H9 (cell line): ENCODE measurements around the gene DSE. TPM values are rescaled to one million over a fixed set of nuclear protein-coding genes. Genes with fewer than 3 reads are reported as not detected.
A peak's percentile ranks its signal among the peaks of the same experiment; 100 is the strongest.

ENCODE experiments used
- DNase-seq: peaks from one replicate; pipeline ENCODE4 v3.0.0-alpha.2; 2017
- H2AFZ ChIP-seq: one replicate; pipeline ENCODE4 v1.6.1; 2013; ENCODE audit warnings: mild to moderate bottlenecking, low read length, control low read depth, moderate library complexity
- H2AK5ac ChIP-seq: 2 replicates; pipeline ENCODE4 v1.6.1; 2013; ENCODE audit warnings: low read length, control low read depth, mixed read lengths; ENCODE audit not compliant: insufficient read length
- H2BK120ac ChIP-seq: one replicate; pipeline ENCODE4 v1.6.1; 2013; ENCODE audit warnings: low read depth, mild to moderate bottlenecking, low read length, control low read depth, inconsistent platforms; ENCODE audit not compliant: poor library complexity, severe bottlenecking
- H2BK12ac ChIP-seq: 2 replicates; pipeline ENCODE4 v1.6.1; 2013; ENCODE audit warnings: low read length, control low read depth, mixed read lengths, low read depth; ENCODE audit not compliant: insufficient read length
- H2BK15ac ChIP-seq: 2 replicates; pipeline ENCODE4 v1.6.1; 2013; ENCODE audit warnings: low read depth, low read length, control low read depth
- H2BK20ac ChIP-seq: one replicate; pipeline ENCODE4 v1.6.1; 2013; ENCODE audit warnings: low read depth, mild to moderate bottlenecking, low read length, control low read depth, inconsistent platforms; ENCODE audit not compliant: poor library complexity, severe bottlenecking
- H2BK5ac ChIP-seq: 2 replicates; pipeline ENCODE4 v1.6.1; 2013; ENCODE audit warnings: low read length, control low read depth, mixed read lengths; ENCODE audit not compliant: insufficient read length
- H3K14ac ChIP-seq: 2 replicates; pipeline ENCODE4 v1.6.1; 2013; ENCODE audit warnings: low read length, control low read depth; ENCODE audit not compliant: insufficient read depth
- H3K18ac ChIP-seq: 2 replicates; pipeline ENCODE4 v1.6.1; 2013; ENCODE audit warnings: low read depth, mild to moderate bottlenecking, mixed read lengths, low read length, control low read depth; ENCODE audit not compliant: insufficient read length
- H3K23ac ChIP-seq: 2 replicates; pipeline ENCODE4 v1.6.1; 2013; ENCODE audit warnings: low read length, control low read depth, mixed read lengths, low read depth; ENCODE audit not compliant: insufficient read length
- H3K23me2 ChIP-seq: 2 replicates; pipeline ENCODE4 v1.6.1; 2013; ENCODE audit warnings: low read depth, mild to moderate bottlenecking, mixed read lengths, low read length, control low read depth; ENCODE audit not compliant: insufficient read length, poor library complexity, severe bottlenecking
- H3K27ac ChIP-seq: 2 replicates; pipeline ENCODE4 v1.5.1; 2013; ENCODE audit warnings: low read length, control low read depth, mixed read lengths, low read depth; ENCODE audit not compliant: insufficient read length
- H3K27me3 ChIP-seq: 2 replicates; pipeline ENCODE4 v1.6.1; 2013; ENCODE audit warnings: low read length, control low read depth, inconsistent platforms; ENCODE audit not compliant: insufficient read depth
- H3K4ac ChIP-seq: 2 replicates; pipeline ENCODE4 v1.6.1; 2013; ENCODE audit warnings: low read depth, mild to moderate bottlenecking, control low read depth, inconsistent platforms, low read length, moderate library complexity
- H3K4me1 ChIP-seq: 2 replicates; pipeline ENCODE4 v1.6.1; 2013; ENCODE audit warnings: low read length, control low read depth, inconsistent platforms; ENCODE audit not compliant: insufficient read depth
- H3K4me2 ChIP-seq: 2 replicates; pipeline ENCODE4 v1.6.1; 2013; ENCODE audit warnings: low read length, control low read depth, mixed read lengths; ENCODE audit not compliant: insufficient read length, insufficient read depth
- H3K56ac ChIP-seq: 2 replicates; pipeline ENCODE4 v1.6.1; 2013; ENCODE audit warnings: low read depth, mild to moderate bottlenecking, mixed read lengths, low read length, control low read depth; ENCODE audit not compliant: insufficient read length
- H3K79me1 ChIP-seq: 2 replicates; pipeline ENCODE4 v1.6.1; 2013; ENCODE audit warnings: low read depth, mild to moderate bottlenecking, moderate library complexity, low read length, control low read depth, inconsistent platforms; ENCODE audit not compliant: insufficient read depth, poor library complexity, severe bottlenecking
- H3K79me2 ChIP-seq: 2 replicates; pipeline ENCODE4 v1.6.1; 2013; ENCODE audit warnings: low read length, control low read depth, inconsistent platforms; ENCODE audit not compliant: insufficient read depth
- H3K9ac ChIP-seq: 2 replicates; pipeline ENCODE4 v1.6.1; 2013; ENCODE audit warnings: low read length, control low read depth, mixed read lengths; ENCODE audit not compliant: insufficient read length; ENCODE audit errors: extremely low read depth
- H3K9me3 ChIP-seq: one replicate; pipeline ENCODE4 v1.6.1; 2013; ENCODE audit warnings: low read depth, low read length, inconsistent platforms; ENCODE audit not compliant: control insufficient read depth
- H3T11ph ChIP-seq: one replicate; pipeline ENCODE4 v1.6.1; 2013; ENCODE audit warnings: mild to moderate bottlenecking, low read length, control low read depth, inconsistent platforms
- H4K20me1 ChIP-seq: one replicate; pipeline ENCODE4 v1.6.1; 2013; ENCODE audit not compliant: control insufficient read depth, insufficient read length, insufficient read depth
- H4K5ac ChIP-seq: 2 replicates; pipeline ENCODE4 v1.6.1; 2013; ENCODE audit warnings: low read depth, mild to moderate bottlenecking, mixed read lengths, low read length, control low read depth; ENCODE audit not compliant: insufficient read length
- H4K8ac ChIP-seq: replicated peaks from 2 replicates; pipeline ENCODE4 v1.6.1; 2013; ENCODE audit warnings: low read length, control low read depth, mixed read lengths, low read depth; ENCODE audit not compliant: insufficient read length
- H4K91ac ChIP-seq: 2 replicates; pipeline ENCODE4 v1.6.1; 2013; ENCODE audit warnings: low read depth, mild to moderate bottlenecking, moderate library complexity, mixed read lengths, low read length, control low read depth; ENCODE audit not compliant: insufficient read length
- H3K27ac Mint-ChIP-seq, 3 experiments: 2 replicates in 2 of 3; 3 replicates in 1 of 3; pipeline ENCODE4 v1.8.0; 2020 to 2021; ENCODE audit warnings: mixed read lengths in 3 of 3, mild to moderate bottlenecking in 1 of 3, moderate library complexity in 1 of 3
- H3K27me3 Mint-ChIP-seq: 2 replicates; pipeline ENCODE4 v1.8.0; 2021; ENCODE audit warnings: low read depth, mild to moderate bottlenecking, moderate library complexity, mixed read lengths
- H3K36me3 Mint-ChIP-seq, 3 experiments: 2 replicates in 2 of 3; 3 replicates in 1 of 3; pipeline ENCODE4 v1.8.0; 2020 to 2021; ENCODE audit warnings: low read depth in 3 of 3, mixed read lengths in 3 of 3; ENCODE audit not compliant: insufficient read depth in 1 of 3
- H3K4me1 Mint-ChIP-seq, 2 experiments: 2 replicates each; pipeline ENCODE4 v1.8.0; 2020; ENCODE audit warnings: mixed read lengths in 2 of 2
- H3K4me3 Mint-ChIP-seq, 2 experiments: 2 replicates in 1 of 2; 3 replicates in 1 of 2; pipeline ENCODE4 v1.8.0; 2020 to 2021; ENCODE audit warnings: mild to moderate bottlenecking in 2 of 2, mixed read lengths in 2 of 2, moderate library complexity in 1 of 2
- H3K9me3 Mint-ChIP-seq, 2 experiments: 2 replicates in 1 of 2; 3 replicates in 1 of 2; pipeline ENCODE4 v1.8.0; 2020; ENCODE audit warnings: mild to moderate bottlenecking in 2 of 2, mixed read lengths in 2 of 2, moderate library complexity in 1 of 2
- WGBS: extraction: QIAGEN DNeasy Blood & Tissue Kit; methylation state at CpG from one replicate; pipeline ENCODE4 v1.1.7; 2013; ENCODE audit warnings: missing lambda C conversion rate, low lambda C conversion rate, mixed read lengths; ENCODE audit not compliant: insufficient read length; ENCODE audit errors: extremely low coverage; 5-methylcytosine and 5-hydroxymethylcytosine counted together
- total RNA-seq: library from RNA; stranded (reverse); gene quantifications from 2 replicates; pipeline ENCODE4 v1.2.1, GENCODE V29; 2021
- TF ChIP-seq, protein P1 (sequence below): fragments of 200-600 bp; sonication (generic); conservative IDR thresholded peaks from 3 replicates; pipeline ENCODE4 v1.8.0; 2021; ENCODE audit warnings: antibody characterized with exemption, mild to moderate bottlenecking

Gene DSE
- total RNA-seq, 1 experiment from 2014 or later: 45.6 TPM

DNA sequence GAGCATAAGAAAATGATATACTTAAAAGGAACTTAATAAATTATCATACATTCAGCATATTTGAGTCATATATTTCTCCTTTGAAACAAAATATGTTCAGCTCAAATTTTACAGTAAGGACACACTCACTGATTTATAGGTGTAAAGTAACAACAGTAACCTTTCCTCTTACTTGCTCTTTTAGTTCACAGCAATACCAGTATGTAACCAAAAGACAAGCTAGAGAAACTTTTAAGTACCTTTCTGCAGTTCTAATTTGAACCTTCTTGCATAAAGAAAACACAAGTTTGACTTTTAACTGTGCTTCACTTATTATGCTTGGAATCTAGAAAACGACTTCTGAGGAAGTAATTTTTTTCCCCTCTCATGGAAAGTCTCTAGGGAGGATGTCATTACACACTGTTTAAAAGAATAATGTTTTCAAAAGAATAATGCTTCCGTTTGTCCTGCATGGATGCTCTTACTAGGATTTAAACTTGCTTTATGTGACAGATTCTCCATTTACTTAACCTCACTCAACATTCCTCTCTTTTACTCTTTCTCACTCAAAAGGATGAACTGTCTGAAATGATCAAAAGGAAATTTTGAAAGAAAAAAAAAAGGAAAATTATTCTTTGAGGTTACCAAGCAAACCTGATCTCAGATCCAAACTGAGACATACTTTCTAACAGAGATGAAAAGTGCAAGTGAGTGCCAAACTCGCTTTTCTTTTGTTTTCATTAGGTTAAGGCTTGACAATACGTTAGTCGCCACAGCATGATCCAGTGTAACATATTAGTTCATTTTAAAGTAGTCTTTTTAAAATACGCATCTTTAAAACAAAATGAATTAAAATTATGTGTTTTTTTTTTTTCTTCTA is 68.1 kb downstream of the DSE start:
- Histone ChIP-seq H3K27me3 (no peaks in the 10 kb centered on the region), H2AK5ac (no peak overlapping the region), H4K5ac (no peak overlapping the region), H3K9me3 (no peaks in the 10 kb centered on the region), H2BK120ac (no peak overlapping the region), H3T11ph (no peak overlapping the region), H3K9ac (no peak overlapping the region), H2BK20ac (no peak overlapping the region), H2BK15ac (no peak overlapping the region), H3K14ac (no peak overlapping the region), H2BK12ac (no peak overlapping the region), H4K20me1 (no peaks in the 10 kb centered on the region), H3K23me2 (no peaks in the 10 kb centered on the region), H3K27ac (no peak overlapping the region), H3K4ac (no peak overlapping the region), H3K79me1 (no peaks in the 10 kb centered on the region), H3K79me2 (no peaks in the 10 kb centered on the region), H2AFZ (no peak overlapping the region), H3K4me1 (no peaks in the 10 kb centered on the region), H4K8ac (no peak overlapping the region), H3K56ac (no peak overlapping the region), H4K91ac (no peak overlapping the region), H3K4me2 (no peak overlapping the region), H3K23ac (no peak overlapping the region), H2BK5ac (no peak overlapping the region), H3K18ac (no peak overlapping the region)
- no peaks in the 10 kb centered on the region for H3K9me3 Mint-ChIP-seq
- peaks cover 20 to 26% of the 10 kb centered on the region in 2 experiments for H3K4me1 Mint-ChIP-seq
- TF ChIP-seq, protein P1, sequence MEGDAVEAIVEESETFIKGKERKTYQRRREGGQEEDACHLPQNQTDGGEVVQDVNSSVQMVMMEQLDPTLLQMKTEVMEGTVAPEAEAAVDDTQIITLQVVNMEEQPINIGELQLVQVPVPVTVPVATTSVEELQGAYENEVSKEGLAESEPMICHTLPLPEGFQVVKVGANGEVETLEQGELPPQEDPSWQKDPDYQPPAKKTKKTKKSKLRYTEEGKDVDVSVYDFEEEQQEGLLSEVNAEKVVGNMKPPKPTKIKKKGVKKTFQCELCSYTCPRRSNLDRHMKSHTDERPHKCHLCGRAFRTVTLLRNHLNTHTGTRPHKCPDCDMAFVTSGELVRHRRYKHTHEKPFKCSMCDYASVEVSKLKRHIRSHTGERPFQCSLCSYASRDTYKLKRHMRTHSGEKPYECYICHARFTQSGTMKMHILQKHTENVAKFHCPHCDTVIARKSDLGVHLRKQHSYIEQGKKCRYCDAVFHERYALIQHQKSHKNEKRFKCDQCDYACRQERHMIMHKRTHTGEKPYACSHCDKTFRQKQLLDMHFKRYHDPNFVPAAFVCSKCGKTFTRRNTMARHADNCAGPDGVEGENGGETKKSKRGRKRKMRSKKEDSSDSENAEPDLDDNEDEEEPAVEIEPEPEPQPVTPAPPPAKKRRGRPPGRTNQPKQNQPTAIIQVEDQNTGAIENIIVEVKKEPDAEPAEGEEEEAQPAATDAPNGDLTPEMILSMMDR: no peak
- no peak overlapping the region for H3K4me3 Mint-ChIP-seq
- peaks cover 8 to 10% (median 10%) of the 10 kb centered on the region in 3 experiments; a peak in 5 of 7 replicates for H3K36me3 Mint-ChIP-seq
- no peaks in the 10 kb centered on the region for H3K27me3 Mint-ChIP-seq
- no CpG with 5 or more reads among the region's 6 CpGs for WGBS
- H3K27ac Mint-ChIP-seq: peak overlapping the region in 2 of 3 experiments; percentile 29 to 30; a peak in 2 of 7 replicates
- DNase-seq: no peak
